ENCODE measurements around the gene SYCE3. TPM values are rescaled to one million over a fixed set of nuclear protein-coding genes. Genes with fewer than 3 reads are reported as not detected.
A peak's percentile ranks its signal among the peaks of the same experiment; 100 is the strongest.

Gene SYCE3
- total RNA-seq, 1 donor from 2014 or later = not detected

GRCh38 chr22:50525104-50525857 is 37.4 kb downstream of the SYCE3 start, which contains the start of gene SCO2:
TSS of gene SCO2 (minus strand) at chr22:50525598. CDS start at chr22:50524411, 1,187 bp downstream.
- no peaks in the 10 kb centered on the region for H3K9me3 Mint-ChIP-seq
- peaks cover 5% of the 10 kb centered on the region for H3K36me3 Mint-ChIP-seq

GRCh38 chr22:50524676-50525103 is 38.0 kb downstream of the SYCE3 start:
- H3K27me3 Mint-ChIP-seq (ENCODE audit: insufficient read depth, low read depth) = peaks cover 34% of the 10 kb centered on the region
- Histone ChIP-seq H3K79me2 (ENCODE audit: low read depth) (peaks cover 9% of the 10 kb centered on the region), H3K4me3 (peak overlapping the region; percentile 92), H3K4me2 (peak overlapping the region; percentile 99), H3K9ac (peak overlapping the region; percentile 76), H3K4me1 (peaks cover 7% of the 10 kb centered on the region), H3K27ac (no peak overlapping the region), H3K9me3 (ENCODE audit: low read depth) (no peaks in the 10 kb centered on the region), H3K27me3 (peaks cover 35% of the 10 kb centered on the region), H3F3A (ENCODE audit: low read depth) (peaks cover 39% of the 10 kb centered on the region), H4K20me1 (ENCODE audit: low read depth) (peaks cover 51% of the 10 kb centered on the region), H3K36me3 (no peaks in the 10 kb centered on the region), H2AFZ (replicated peaks) (no peak overlapping the region)
- peak overlapping the region; percentile 89 for H3K4me3 Mint-ChIP-seq
- TF ChIP-seq CTCF (IDR thresholded peaks at IDR 0.05) (no peak), EZH2 (IDR thresholded peaks at IDR 0.05) (no peak), EZH2phosphoT487 (IDR thresholded peaks at IDR 0.05) (no peak)
- peaks cover 6% of the 10 kb centered on the region for H3K36me3 Mint-ChIP-seq
- no peak for DNase-seq (ENCODE audit: low spot score)
- peak overlapping the region; percentile 74 for H3K27ac Mint-ChIP-seq
- H3K9me3 Mint-ChIP-seq = no peaks in the 10 kb centered on the region
- H3K4me1 Mint-ChIP-seq = peaks cover 12% of the 10 kb centered on the region

More at GRCh38 chr22:50525104-50525857, 37.4 kb downstream of the SYCE3 start, which contains the start of gene SCO2:
- peak; percentile 99 for DNase-seq (ENCODE audit: low spot score)
- Histone ChIP-seq H3K4me2 (peak within 1 kb of the TSS; percentile 99), H3K9me3 (ENCODE audit: low read depth) (no peaks in the 10 kb centered on the region), H4K20me1 (ENCODE audit: low read depth) (peaks cover 57% of the 10 kb centered on the region), H3K4me1 (peaks cover 9% of the 10 kb centered on the region), H3K9ac (peak within 1 kb of the TSS; percentile 76), H3K79me2 (ENCODE audit: low read depth) (peaks cover 9% of the 10 kb centered on the region), H3F3A (ENCODE audit: low read depth) (peaks cover 45% of the 10 kb centered on the region), H3K36me3 (no peaks in the 10 kb centered on the region), H2AFZ (replicated peaks) (peak within 1 kb of the TSS; percentile 93), H3K27ac (peak within 1 kb of the TSS; percentile 78), H3K27me3 (peaks cover 41% of the 10 kb centered on the region), H3K4me3 (peak within 1 kb of the TSS; percentile 92)
- peaks cover 12% of the 10 kb centered on the region for H3K4me1 Mint-ChIP-seq
- H3K4me3 Mint-ChIP-seq = peak within 1 kb of the TSS; percentile 89
- H3K27me3 Mint-ChIP-seq (ENCODE audit: insufficient read depth, low read depth) = peaks cover 34% of the 10 kb centered on the region
- peak within 1 kb of the TSS; percentile 74 for H3K27ac Mint-ChIP-seq
- TF ChIP-seq CTCF (IDR thresholded peaks at IDR 0.05) (peak; percentile 67), EZH2phosphoT487 (IDR thresholded peaks at IDR 0.05) (no peak), EZH2 (IDR thresholded peaks at IDR 0.05) (no peak)

GRCh38 chr22:50523806-50524675 is 38.7 kb downstream of the SYCE3 start:
- TF ChIP-seq EZH2 (IDR thresholded peaks at IDR 0.05) = no peak
- TF ChIP-seq CTCF (IDR thresholded peaks at IDR 0.05) = no peak
- no peak for TF ChIP-seq EZH2phosphoT487 (IDR thresholded peaks at IDR 0.05)
- no peak overlapping the region for H3K27ac ChIP-seq

More at GRCh38 chr22:50523806-50524675, 38.7 kb downstream of the SYCE3 start:
- peaks cover 27% of the 10 kb centered on the region for H3K27me3 Mint-ChIP-seq (ENCODE audit: insufficient read depth, low read depth)
- H3K4me2 ChIP-seq = peak overlapping the region; percentile 99
- no peak overlapping the region for H3K9ac ChIP-seq
- peaks cover 10% of the 10 kb centered on the region for H3K36me3 Mint-ChIP-seq
- peak overlapping the region; percentile 89 for H3K4me3 Mint-ChIP-seq
- H3K9me3 Mint-ChIP-seq = no peaks in the 10 kb centered on the region
- no peak for DNase-seq (ENCODE audit: low spot score)
- H3K79me2 ChIP-seq (ENCODE audit: low read depth) = peaks cover 9% of the 10 kb centered on the region
- peak overlapping the region; percentile 92 for H3K4me3 ChIP-seq
- no peak overlapping the region for H2AFZ ChIP-seq (replicated peaks)
- H3K36me3 ChIP-seq = no peaks in the 10 kb centered on the region
- peaks cover 29% of the 10 kb centered on the region for H3K27me3 ChIP-seq
- H3K4me1 Mint-ChIP-seq = peaks cover 12% of the 10 kb centered on the region
- peaks cover 45% of the 10 kb centered on the region for H4K20me1 ChIP-seq (ENCODE audit: low read depth)
- peak overlapping the region; percentile 74 for H3K27ac Mint-ChIP-seq
- H3K9me3 ChIP-seq (ENCODE audit: low read depth) = no peaks in the 10 kb centered on the region
- H3F3A ChIP-seq (ENCODE audit: low read depth) = peaks cover 32% of the 10 kb centered on the region
- peaks cover 7% of the 10 kb centered on the region for H3K4me1 ChIP-seq
